ENCODE results near the gene ROR2.

- TF ChIP-seq CTCF (conservative IDR thresholded peaks at IDR 0.05; ENCODE audit: low read length) (no peak), EZH2phosphoT487 (IDR thresholded peaks at IDR 0.05; ENCODE audit: borderline replicate concordance) (no peak)
These were observed 385.9 kb downstream of the ROR2 start for GRCh38 chr9:91564081-91564670.
